Natural killer cell (primary cell): ENCODE results near the gene RNF150. TPM values are rescaled to one million over a fixed set of nuclear protein-coding genes. Genes with fewer than 3 reads are reported as not detected.

Source experiments
- ATAC-seq, 3 donors: fragments of 150-1000 bp in 2 of 3; fragments of 200-7000 bp in 1 of 3; cut with Tn5 transposase; 1 replicate in 1 of 3; 2 replicates in 2 of 3; pipeline ENCODE4 v1.10.0; 2021; ENCODE audit warnings: mild to moderate bottlenecking in 2 of 3, moderate library complexity in 2 of 3
- DNase-seq, 2 donors: peaks; one replicate each; pipeline versions ENCODE4 v3.0.0 to v3.0.0-alpha.2; 2013 to 2021; ENCODE audit warnings: mixed read lengths in 1 of 2
- H3K27ac ChIP-seq: one replicate; pipeline ENCODE4 v1.5.1; 2013; ENCODE audit warnings: mild to moderate bottlenecking, low read length
- H3K27me3 ChIP-seq: one replicate; pipeline ENCODE4 v1.6.1; 2013; ENCODE audit warnings: low read length; ENCODE audit not compliant: control insufficient read depth, insufficient read depth
- H3K36me3 ChIP-seq: one replicate; pipeline ENCODE4 v1.6.1; 2013; ENCODE audit warnings: low read length; ENCODE audit not compliant: control insufficient read depth, insufficient read depth
- H3K4me1 ChIP-seq: one replicate; pipeline ENCODE4 v1.6.1; 2013; ENCODE audit warnings: low read length; ENCODE audit not compliant: control insufficient read depth, insufficient read depth
- H3K4me3 ChIP-seq: one replicate; pipeline ENCODE4 v1.5.1; 2013; ENCODE audit warnings: low read length
- H3K9me3 ChIP-seq: one replicate; pipeline ENCODE4 v1.6.1; 2013; ENCODE audit warnings: low read length; ENCODE audit not compliant: control insufficient read depth, insufficient read depth
- H3K27ac Mint-ChIP-seq, 2 donors: one replicate each; pipeline ENCODE4 v1.8.0; 2022; ENCODE audit warnings: mild to moderate bottlenecking in 2 of 2, mixed read lengths in 2 of 2, moderate library complexity in 1 of 2
- H3K27me3 Mint-ChIP-seq, 2 donors: one replicate each; pipeline ENCODE4 v1.8.0; 2022; ENCODE audit warnings: low read depth in 2 of 2, mixed read lengths in 2 of 2
- H3K36me3 Mint-ChIP-seq: one replicate; pipeline ENCODE4 v1.8.0; 2022; ENCODE audit warnings: mixed read lengths
- H3K4me1 Mint-ChIP-seq, 2 donors: one replicate each; pipeline ENCODE4 v1.8.0; 2022; ENCODE audit warnings: mixed read lengths in 2 of 2
- H3K4me3 Mint-ChIP-seq: one replicate; pipeline ENCODE4 v1.8.0; 2022; ENCODE audit warnings: mild to moderate bottlenecking, moderate library complexity, mixed read lengths
- H3K9me3 Mint-ChIP-seq, 2 donors: one replicate each; pipeline ENCODE4 v1.8.0; 2022; ENCODE audit warnings: mixed read lengths in 2 of 2
- WGBS: methylation state at CpG from one replicate; pipeline ENCODE4 v1.1.7; 2013; ENCODE audit warnings: missing lambda C conversion rate; ENCODE audit not compliant: insufficient coverage; 5-methylcytosine and 5-hydroxymethylcytosine counted together
- intact Hi-C: fragments of 100-400 bp; cut with micrococcal nuclease; formaldehyde crosslinking; loops from one replicate; pipeline ENCODE4 v1.14.2; 2022
- total RNA-seq, 4 donors: library from RNA; stranded (reverse); fragments of 120-200 nt in 1 of 4; gene quantifications; one replicate each; pipeline versions ENCODE4 v1.2.3 to v1.2.4, GENCODE V29; 2013 to 2022
- TF ChIP-seq, protein P1 (sequence below): fragments of 200-600 bp; IDR thresholded peaks from one replicate; pipeline ENCODE4 v1.8.0; 2022; ENCODE audit warnings: antibody characterized with exemption

RNF150 gene
- total RNA-seq, 3 donors from 2014 or later (not counting 1 experiment from before 2014, with no cell fraction given) = 0.09 TPM; not detected in 2

DNA sequence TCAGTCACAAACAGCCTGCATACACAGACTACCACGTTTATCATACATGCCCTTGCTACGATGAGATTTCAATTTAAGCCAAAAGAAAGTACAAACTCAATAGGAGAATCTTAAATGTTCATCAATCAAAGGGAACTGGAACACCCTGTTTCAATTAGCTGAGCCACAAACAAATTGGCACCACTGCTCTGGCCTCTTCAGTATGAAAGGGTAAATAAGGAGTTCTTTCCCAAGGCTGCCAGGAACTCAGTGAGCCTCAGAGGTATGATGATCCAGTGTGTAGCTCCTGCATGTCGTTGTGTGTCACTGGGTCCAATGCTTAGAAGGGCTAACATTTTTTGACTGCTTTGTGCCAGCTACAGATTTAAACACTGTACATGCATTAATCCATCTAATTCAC, 5.4 kb downstream of the RNF150 start:
- H3K4me3 ChIP-seq = no peak overlapping the region
- Mint-ChIP-seq H3K4me3 (no peak overlapping the region), H3K27me3 (peaks cover 20 to 43% of the 10 kb centered on the region in 2 donors), H3K27ac (no peak overlapping the region), H3K9me3 (no peaks in the 10 kb centered on the region), H3K36me3 (no peaks in the 10 kb centered on the region), H3K4me1 (no peaks in the 10 kb centered on the region)
- 85% methylated on average over 3 of the region's 3 CpGs for WGBS
- no peaks in the 10 kb centered on the region for H3K9me3 ChIP-seq
- H3K27me3 ChIP-seq = peaks cover 7% of the 10 kb centered on the region
- peaks cover 7% of the 10 kb centered on the region for H3K4me1 ChIP-seq
- ATAC-seq = no peak
- no peaks in the 10 kb centered on the region for H3K36me3 ChIP-seq
- H3K27ac ChIP-seq = no peak overlapping the region
- TF ChIP-seq, protein P1, sequence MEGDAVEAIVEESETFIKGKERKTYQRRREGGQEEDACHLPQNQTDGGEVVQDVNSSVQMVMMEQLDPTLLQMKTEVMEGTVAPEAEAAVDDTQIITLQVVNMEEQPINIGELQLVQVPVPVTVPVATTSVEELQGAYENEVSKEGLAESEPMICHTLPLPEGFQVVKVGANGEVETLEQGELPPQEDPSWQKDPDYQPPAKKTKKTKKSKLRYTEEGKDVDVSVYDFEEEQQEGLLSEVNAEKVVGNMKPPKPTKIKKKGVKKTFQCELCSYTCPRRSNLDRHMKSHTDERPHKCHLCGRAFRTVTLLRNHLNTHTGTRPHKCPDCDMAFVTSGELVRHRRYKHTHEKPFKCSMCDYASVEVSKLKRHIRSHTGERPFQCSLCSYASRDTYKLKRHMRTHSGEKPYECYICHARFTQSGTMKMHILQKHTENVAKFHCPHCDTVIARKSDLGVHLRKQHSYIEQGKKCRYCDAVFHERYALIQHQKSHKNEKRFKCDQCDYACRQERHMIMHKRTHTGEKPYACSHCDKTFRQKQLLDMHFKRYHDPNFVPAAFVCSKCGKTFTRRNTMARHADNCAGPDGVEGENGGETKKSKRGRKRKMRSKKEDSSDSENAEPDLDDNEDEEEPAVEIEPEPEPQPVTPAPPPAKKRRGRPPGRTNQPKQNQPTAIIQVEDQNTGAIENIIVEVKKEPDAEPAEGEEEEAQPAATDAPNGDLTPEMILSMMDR = no peak
- intact Hi-C loops = no loop called here
- no peak for DNase-seq

DNA sequence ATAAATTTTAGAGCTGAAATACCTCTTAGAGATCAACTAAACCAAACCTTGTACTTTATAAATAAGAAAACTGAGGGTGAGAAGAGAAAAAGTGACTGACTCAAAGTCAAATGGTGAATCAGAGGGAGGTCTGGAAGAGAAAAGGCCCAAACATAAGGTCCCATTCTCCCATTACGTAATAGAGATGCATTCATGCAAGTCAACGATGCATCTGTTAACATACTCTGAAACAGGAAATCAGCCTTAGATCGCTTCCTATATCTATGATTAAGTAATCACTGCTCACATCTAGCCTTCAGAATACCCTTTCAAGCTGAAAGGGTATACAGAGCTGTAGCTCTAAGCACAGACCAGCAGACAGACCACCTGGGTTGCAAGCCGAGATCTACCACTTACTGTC, 6.5 kb downstream of the RNF150 start:
- Histone ChIP-seq H3K27ac (no peak overlapping the region), H3K4me1 (peaks cover under 1% of the 10 kb centered on the region), H3K9me3 (no peaks in the 10 kb centered on the region), H3K4me3 (no peak overlapping the region), H3K27me3 (peaks cover under 1% of the 10 kb centered on the region), H3K36me3 (no peaks in the 10 kb centered on the region)
- DNase-seq (no peak), ATAC-seq (no peak)
- TF ChIP-seq, protein P1 = no peak
- WGBS = 80% methylated on average over 4 of the region's 4 CpGs
- intact Hi-C loops = no loop called here
- Mint-ChIP-seq H3K4me1 (no peaks in the 10 kb centered on the region), H3K36me3 (no peaks in the 10 kb centered on the region), H3K9me3 (no peaks in the 10 kb centered on the region), H3K27ac (no peak overlapping the region), H3K4me3 (no peak overlapping the region), H3K27me3 (peaks cover 16 to 38% of the 10 kb centered on the region in 2 donors)

DNA sequence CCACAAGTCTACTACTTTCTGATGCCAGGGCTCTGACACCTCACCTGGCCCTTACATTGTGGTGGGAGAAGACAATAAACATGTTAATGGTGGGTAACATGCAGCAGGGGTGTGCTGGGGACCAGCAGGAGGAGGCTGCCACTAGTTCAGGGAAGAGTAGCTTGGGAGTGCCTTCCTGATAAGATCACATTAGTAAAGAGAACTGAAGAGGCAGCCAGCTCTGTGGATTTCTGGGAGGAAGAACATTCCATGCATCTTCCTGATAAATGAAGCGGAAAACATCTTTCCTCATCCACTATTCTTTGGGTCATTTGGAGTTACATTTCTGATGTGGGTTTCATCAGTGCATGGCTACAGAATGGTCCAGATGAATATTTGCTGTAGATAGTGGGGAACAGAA, 9.0 kb downstream of the RNF150 start:
- H3K4me1 Mint-ChIP-seq = no peaks in the 10 kb centered on the region
- no CpG with 5 or more reads among the region's 1 CpG for WGBS
- Histone ChIP-seq H3K9me3 (no peaks in the 10 kb centered on the region), H3K27ac (no peak overlapping the region), H3K4me3 (no peak overlapping the region), H3K36me3 (no peaks in the 10 kb centered on the region), H3K4me1 (no peaks in the 10 kb centered on the region), H3K27me3 (no peaks in the 10 kb centered on the region)
- intact Hi-C loops = no loop called here
- TF ChIP-seq, protein P1 = no peak
- ATAC-seq = no peak
- DNase-seq = no peak
- H3K9me3 Mint-ChIP-seq = no peaks in the 10 kb centered on the region
- no peaks in the 10 kb centered on the region for H3K36me3 Mint-ChIP-seq
- no peak overlapping the region for H3K4me3 Mint-ChIP-seq
- H3K27me3 Mint-ChIP-seq = peaks cover 5 to 15% of the 10 kb centered on the region in 2 donors
- H3K27ac Mint-ChIP-seq = no peak overlapping the region

DNA sequence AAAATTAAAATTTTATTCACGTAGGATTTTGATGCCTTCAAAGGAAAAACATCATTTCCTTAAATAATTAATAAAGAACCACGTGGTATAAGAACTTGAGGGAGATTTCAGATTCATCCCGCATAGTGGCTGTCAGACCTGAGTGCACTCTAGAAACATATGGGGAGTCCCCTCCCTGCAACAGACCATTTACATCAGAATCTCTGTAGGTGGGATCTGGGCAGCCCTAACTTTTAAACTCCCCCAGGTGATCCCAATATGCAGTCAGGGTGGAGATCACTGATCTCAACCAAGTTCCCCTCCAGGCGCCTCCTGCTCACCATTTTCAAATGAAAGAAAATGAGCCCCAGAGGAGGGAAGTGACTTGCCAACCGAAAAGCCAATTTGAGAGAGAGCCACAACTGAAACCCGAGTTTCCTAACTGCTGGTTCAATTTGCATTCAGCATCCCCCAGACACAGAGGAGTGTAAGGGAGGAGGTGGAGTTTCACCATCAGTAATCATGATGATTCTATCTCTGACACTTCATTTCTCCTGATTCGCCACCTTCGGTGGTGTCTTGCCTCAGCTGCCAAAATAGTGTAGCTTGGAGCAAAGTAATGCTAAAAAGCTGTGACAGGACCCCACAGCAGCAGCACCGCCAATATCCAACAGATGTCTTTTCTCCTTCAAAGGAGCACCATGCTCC, 11.4 kb downstream of the RNF150 start:
- H3K9me3 ChIP-seq = no peaks in the 10 kb centered on the region
- no peak overlapping the region for H3K4me3 ChIP-seq
- Mint-ChIP-seq H3K36me3 (no peaks in the 10 kb centered on the region), H3K27ac (no peak overlapping the region), H3K4me3 (no peak overlapping the region), H3K27me3 (no peaks in the 10 kb centered on the region), H3K9me3 (no peaks in the 10 kb centered on the region), H3K4me1 (no peaks in the 10 kb centered on the region)
- H3K4me1 ChIP-seq = no peaks in the 10 kb centered on the region
- no peak for ATAC-seq
- 66% methylated on average over 9 of the region's 9 CpGs for WGBS
- DNase-seq = no peak
- no peaks in the 10 kb centered on the region for H3K27me3 ChIP-seq
- H3K36me3 ChIP-seq = no peaks in the 10 kb centered on the region
- H3K27ac ChIP-seq = no peak overlapping the region
- TF ChIP-seq, protein P1 = no peak
- intact Hi-C loops = no loop called here
